Thyroid gland (tissue), 4 donors: ENCODE measurements around the gene S100A3.

Experiments
- POLR2A ChIP-seq, 2 donors: fragments of 450-650 bp; IDR thresholded peaks; one replicate each; pipeline ENCODE4 v1.6.1; 2017; ENCODE audit warnings: antibody characterized with exemption in 2 of 2, mild to moderate bottlenecking in 2 of 2, moderate library complexity in 1 of 2
- TF ChIP-seq, protein P1 (sequence below), 6 experiments: fragments of 200-600 bp in 3 of 6; fragments of 450-650 bp in 3 of 6; sonication (generic) in 3 of 6; IDR thresholded peaks; one replicate each; pipeline ENCODE4 v1.5.1; 2016 to 2019; ENCODE audit warnings: antibody characterized with exemption in 6 of 6, mild to moderate bottlenecking in 2 of 6, inconsistent platforms in 1 of 6, moderate library complexity in 1 of 6

DNA sequence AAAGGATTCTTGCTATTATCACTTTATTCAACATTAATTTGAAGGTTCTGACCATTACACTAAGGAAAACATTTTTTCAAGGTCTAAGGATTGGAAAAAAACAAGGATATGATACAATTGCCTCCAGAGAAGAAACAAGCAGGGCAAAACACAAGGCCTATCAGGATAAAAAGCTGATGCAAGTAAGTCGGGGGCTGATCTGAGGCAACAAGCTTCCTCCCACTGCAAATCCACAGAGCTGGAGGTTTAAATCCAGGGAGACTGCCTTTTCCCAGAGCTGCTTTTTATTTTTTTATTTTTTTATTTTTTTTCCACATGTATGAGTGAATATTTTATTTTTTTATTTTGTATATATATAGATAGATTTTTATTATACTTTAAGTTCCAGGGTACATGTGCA is 35.9 kb upstream of the S100A3 start:
- TF ChIP-seq, protein P1, sequence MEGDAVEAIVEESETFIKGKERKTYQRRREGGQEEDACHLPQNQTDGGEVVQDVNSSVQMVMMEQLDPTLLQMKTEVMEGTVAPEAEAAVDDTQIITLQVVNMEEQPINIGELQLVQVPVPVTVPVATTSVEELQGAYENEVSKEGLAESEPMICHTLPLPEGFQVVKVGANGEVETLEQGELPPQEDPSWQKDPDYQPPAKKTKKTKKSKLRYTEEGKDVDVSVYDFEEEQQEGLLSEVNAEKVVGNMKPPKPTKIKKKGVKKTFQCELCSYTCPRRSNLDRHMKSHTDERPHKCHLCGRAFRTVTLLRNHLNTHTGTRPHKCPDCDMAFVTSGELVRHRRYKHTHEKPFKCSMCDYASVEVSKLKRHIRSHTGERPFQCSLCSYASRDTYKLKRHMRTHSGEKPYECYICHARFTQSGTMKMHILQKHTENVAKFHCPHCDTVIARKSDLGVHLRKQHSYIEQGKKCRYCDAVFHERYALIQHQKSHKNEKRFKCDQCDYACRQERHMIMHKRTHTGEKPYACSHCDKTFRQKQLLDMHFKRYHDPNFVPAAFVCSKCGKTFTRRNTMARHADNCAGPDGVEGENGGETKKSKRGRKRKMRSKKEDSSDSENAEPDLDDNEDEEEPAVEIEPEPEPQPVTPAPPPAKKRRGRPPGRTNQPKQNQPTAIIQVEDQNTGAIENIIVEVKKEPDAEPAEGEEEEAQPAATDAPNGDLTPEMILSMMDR (IDR thresholded peaks at IDR 0.05): no peak
- no peak for TF ChIP-seq POLR2A (IDR thresholded peaks at IDR 0.05)
